Brain pericyte (primary cell): ENCODE results near the gene SACS.

Source experiments
- DNase-seq: peaks from one replicate; pipeline ENCODE4 v3.0.0-alpha.2; 2012; ENCODE audit warnings: low read depth, low spot score

The SACS gene

DNA sequence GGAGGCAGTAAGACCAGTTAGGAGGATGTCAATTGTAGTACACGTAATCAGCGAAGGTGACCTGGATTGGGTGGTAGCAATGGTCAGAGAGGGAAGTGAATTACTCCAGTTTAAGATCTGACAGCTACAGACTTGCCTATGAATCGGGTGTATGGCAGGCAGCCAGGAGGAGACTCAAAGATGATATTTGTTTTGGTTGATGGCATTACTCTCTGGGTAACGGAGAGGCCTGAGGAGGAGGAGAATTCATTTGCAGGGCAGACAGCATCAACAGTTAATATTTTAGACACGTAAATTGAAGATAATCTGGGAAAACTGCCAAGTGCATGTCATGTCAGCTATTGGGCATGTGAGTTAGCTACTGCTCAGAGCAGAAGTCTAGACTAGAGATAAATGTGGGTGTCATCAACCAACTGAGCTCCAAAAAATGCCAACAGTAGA is 143.6 kb downstream of the SACS start:
- DNase-seq: no peak

- DNase-seq: no peak
Observed at GRCh38 chr13:23288995-23289394, 144.5 kb downstream of the SACS start.

DNA sequence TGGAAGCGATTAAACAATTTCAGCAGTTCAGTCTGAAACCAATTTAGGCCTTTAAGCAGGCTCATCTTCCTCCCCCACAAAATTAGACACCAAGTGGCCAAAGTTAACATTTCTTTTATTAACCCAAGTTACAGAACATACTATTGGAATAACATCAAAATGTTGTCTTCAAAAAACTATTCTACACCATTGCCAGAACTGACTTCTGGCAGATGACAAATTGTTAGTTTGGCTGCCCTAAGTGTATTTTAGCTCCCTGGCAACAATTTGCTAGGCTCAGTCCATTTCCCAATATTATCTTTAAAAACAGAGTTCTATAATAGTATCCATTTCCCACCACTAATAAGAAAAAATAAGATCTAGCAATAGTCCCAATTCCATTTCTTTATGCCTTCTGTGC is 144.9 kb downstream of the SACS start:
- no peak for DNase-seq

DNA sequence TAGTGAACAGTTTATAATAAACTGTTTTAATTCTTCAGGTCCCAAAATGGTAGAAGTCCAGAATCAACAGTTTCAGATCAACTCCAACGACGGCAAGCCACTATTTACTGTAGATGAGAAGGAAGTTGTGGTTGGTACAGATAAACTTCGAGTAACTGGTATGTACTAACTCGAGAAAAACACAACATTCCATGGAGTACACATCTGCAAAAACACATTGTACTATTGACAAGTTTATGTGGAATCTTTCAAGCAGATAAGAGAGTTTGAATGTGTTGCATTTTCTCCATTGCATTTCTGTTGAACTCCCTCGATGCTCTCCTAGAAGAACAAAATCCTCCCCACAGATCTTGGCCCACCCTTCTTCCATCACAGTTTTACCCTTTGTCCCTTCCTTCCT is 154.2 kb downstream of the SACS start:
- DNase-seq: no peak
